Natural killer cell (primary cell): ENCODE results near the gene TPSAB1. TPM values are rescaled to one million over a fixed set of nuclear protein-coding genes. Genes with fewer than 3 reads are reported as not detected.
"Not testable (repeated sequence)": the region's sequence is repeated elsewhere in the genome, so short reads cannot be mapped to it uniquely, and the experiment has no call there.

Experiments
- ATAC-seq, 3 donors: fragments of 150-1000 bp in 2 of 3; fragments of 200-7000 bp in 1 of 3; cut with Tn5 transposase; 1 replicate in 1 of 3; 2 replicates in 2 of 3; pipeline ENCODE4 v1.10.0; 2021; ENCODE audit warnings: mild to moderate bottlenecking in 2 of 3, moderate library complexity in 2 of 3
- DNase-seq, 2 donors: peaks; one replicate each; pipeline versions ENCODE4 v3.0.0 to v3.0.0-alpha.2; 2013 to 2021; ENCODE audit warnings: mixed read lengths in 1 of 2
- H3K27ac ChIP-seq: one replicate; pipeline ENCODE4 v1.5.1; 2013; ENCODE audit warnings: mild to moderate bottlenecking, low read length
- H3K27me3 ChIP-seq: one replicate; pipeline ENCODE4 v1.6.1; 2013; ENCODE audit warnings: low read length; ENCODE audit not compliant: control insufficient read depth, insufficient read depth
- H3K36me3 ChIP-seq: one replicate; pipeline ENCODE4 v1.6.1; 2013; ENCODE audit warnings: low read length; ENCODE audit not compliant: control insufficient read depth, insufficient read depth
- H3K4me1 ChIP-seq: one replicate; pipeline ENCODE4 v1.6.1; 2013; ENCODE audit warnings: low read length; ENCODE audit not compliant: control insufficient read depth, insufficient read depth
- H3K4me3 ChIP-seq: one replicate; pipeline ENCODE4 v1.5.1; 2013; ENCODE audit warnings: low read length
- H3K9me3 ChIP-seq: one replicate; pipeline ENCODE4 v1.6.1; 2013; ENCODE audit warnings: low read length; ENCODE audit not compliant: control insufficient read depth, insufficient read depth
- H3K27ac Mint-ChIP-seq, 2 donors: one replicate each; pipeline ENCODE4 v1.8.0; 2022; ENCODE audit warnings: mild to moderate bottlenecking in 2 of 2, mixed read lengths in 2 of 2, moderate library complexity in 1 of 2
- H3K27me3 Mint-ChIP-seq, 2 donors: one replicate each; pipeline ENCODE4 v1.8.0; 2022; ENCODE audit warnings: low read depth in 2 of 2, mixed read lengths in 2 of 2
- H3K36me3 Mint-ChIP-seq: one replicate; pipeline ENCODE4 v1.8.0; 2022; ENCODE audit warnings: mixed read lengths
- H3K4me1 Mint-ChIP-seq, 2 donors: one replicate each; pipeline ENCODE4 v1.8.0; 2022; ENCODE audit warnings: mixed read lengths in 2 of 2
- H3K4me3 Mint-ChIP-seq: one replicate; pipeline ENCODE4 v1.8.0; 2022; ENCODE audit warnings: mild to moderate bottlenecking, moderate library complexity, mixed read lengths
- H3K9me3 Mint-ChIP-seq, 2 donors: one replicate each; pipeline ENCODE4 v1.8.0; 2022; ENCODE audit warnings: mixed read lengths in 2 of 2
- CTCF ChIP-seq: fragments of 200-600 bp; IDR thresholded peaks from one replicate; pipeline ENCODE4 v1.8.0; 2022; ENCODE audit warnings: antibody characterized with exemption
- WGBS: methylation state at CpG from one replicate; pipeline ENCODE4 v1.1.7; 2013; ENCODE audit warnings: missing lambda C conversion rate; ENCODE audit not compliant: insufficient coverage; 5-methylcytosine and 5-hydroxymethylcytosine counted together
- intact Hi-C: fragments of 100-400 bp; cut with micrococcal nuclease; formaldehyde crosslinking; loops from one replicate; pipeline ENCODE4 v1.14.2; 2022
- total RNA-seq, 4 donors: library from RNA; stranded (reverse); fragments of 120-200 nt in 1 of 4; gene quantifications; one replicate each; pipeline versions ENCODE4 v1.2.3 to v1.2.4, GENCODE V29; 2013 to 2022

The TPSAB1 gene
- total RNA-seq, result 10 to 100 TPM in 1 of 3 donors, under 1 TPM in 1, not detected in 1; 0.82 to 13.4 TPM
- total RNA-seq (2013), result not detected

- DNase-seq, H3K4me1 Mint-ChIP-seq, H3K27me3 ChIP-seq, H3K9me3 Mint-ChIP-seq, intact Hi-C loops, H3K4me3 ChIP-seq, H3K36me3 Mint-ChIP-seq, H3K4me3 Mint-ChIP-seq, H3K27ac Mint-ChIP-seq, H3K9me3 ChIP-seq, H3K27me3 Mint-ChIP-seq, ATAC-seq, H3K27ac ChIP-seq, H3K36me3 ChIP-seq: not testable (repeated sequence)
- 83% methylated on average over 1 of the region's 12 CpGs for WGBS
- H3K4me1 ChIP-seq, result peaks cover 15% of the 10 kb centered on the region
These were observed at the start of gene TPSAB1 for GRCh38 chr16:1240436-1240835. Gene TPSAB1 (plus strand): TSS chr16:1240705. CDS start chr16:1240939, 234 bp downstream.

DNA sequence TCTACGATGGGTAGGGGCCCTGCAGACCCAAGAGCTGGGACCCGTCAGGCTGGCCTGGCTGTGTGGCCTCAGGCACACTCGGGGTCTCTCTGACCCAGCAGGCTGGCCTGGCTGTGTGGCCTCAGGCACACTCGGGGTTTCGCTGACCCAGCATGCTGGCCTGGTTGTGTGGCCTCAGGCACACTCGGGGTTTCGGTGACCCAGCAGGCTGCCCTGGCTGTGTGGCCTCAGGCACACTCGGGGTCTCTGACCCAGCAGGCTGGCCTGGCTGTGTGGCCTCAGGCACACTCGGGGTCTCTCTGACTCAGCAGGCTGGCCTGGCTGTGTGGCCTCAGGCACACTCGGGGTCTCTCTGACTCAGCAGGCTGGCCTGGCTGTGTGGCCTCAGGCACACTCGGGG, 49.7 kb upstream of the TPSAB1 start:
- H3K27me3 Mint-ChIP-seq, ATAC-seq, H3K36me3 ChIP-seq, intact Hi-C loops, DNase-seq, H3K27ac ChIP-seq, H3K36me3 Mint-ChIP-seq, H3K27me3 ChIP-seq, H3K9me3 Mint-ChIP-seq, H3K9me3 ChIP-seq, H3K4me3 ChIP-seq, H3K4me1 ChIP-seq, H3K4me1 Mint-ChIP-seq, H3K27ac Mint-ChIP-seq, H3K4me3 Mint-ChIP-seq: not testable (repeated sequence)
- 87% methylated on average over 11 of the region's 11 CpGs for WGBS

DNA sequence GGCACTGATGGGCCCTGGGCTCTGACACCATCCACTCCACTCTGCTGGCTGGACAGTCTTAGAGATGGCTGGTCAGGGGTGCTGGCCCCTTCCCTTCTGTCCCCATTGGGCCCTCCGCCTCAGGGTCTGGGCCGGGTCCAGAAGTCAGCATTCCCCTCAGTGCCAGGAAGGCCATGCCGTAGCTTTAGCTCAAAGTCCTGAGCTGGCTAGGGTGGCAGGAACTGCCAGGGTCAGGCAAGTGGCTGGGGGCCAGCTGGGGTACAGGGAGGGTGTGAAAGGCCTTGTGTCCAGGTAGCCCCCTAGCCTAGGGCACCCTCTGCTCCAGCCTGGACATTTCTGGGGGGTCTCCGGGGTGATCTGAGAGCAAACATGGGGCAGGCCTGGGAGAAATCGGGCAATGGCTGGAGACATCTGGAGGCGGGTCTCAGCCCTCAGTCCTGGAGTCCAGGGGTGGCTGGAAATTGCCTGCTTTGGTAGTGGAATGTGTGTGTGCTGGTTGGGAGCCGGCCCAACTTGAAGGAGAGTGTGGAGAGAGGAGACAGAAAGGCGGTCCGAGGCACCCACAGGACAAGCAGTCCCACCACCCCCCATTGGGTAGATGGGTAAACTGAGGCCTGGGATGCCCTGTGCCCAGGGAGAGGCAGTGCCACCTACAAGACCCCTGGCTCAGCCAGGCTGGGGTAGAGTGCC, 48.0 kb upstream of the TPSAB1 start:
- H3K27ac ChIP-seq, result no peak overlapping the region
- no peaks in the 10 kb centered on the region for H3K4me1 Mint-ChIP-seq
- H3K9me3 Mint-ChIP-seq, result no peaks in the 10 kb centered on the region
- no peak for TF ChIP-seq CTCF
- H3K4me1 ChIP-seq, result no peaks in the 10 kb centered on the region
- H3K27me3 ChIP-seq, result no peaks in the 10 kb centered on the region
- 75% methylated on average over 6 of the region's 9 CpGs for WGBS
- ATAC-seq (no peak), DNase-seq (no peak)
- H3K4me3 ChIP-seq, result no peak overlapping the region
- no peak overlapping the region for H3K27ac Mint-ChIP-seq
- H3K9me3 ChIP-seq, result no peaks in the 10 kb centered on the region
- no peaks in the 10 kb centered on the region for H3K36me3 ChIP-seq
- H3K4me3 Mint-ChIP-seq, result no peak overlapping the region
- H3K36me3 Mint-ChIP-seq, result no peaks in the 10 kb centered on the region
- H3K27me3 Mint-ChIP-seq, result peaks cover 0 to 3% of the 10 kb centered on the region in 2 donors
- intact Hi-C loops, result no loop called here

- Histone ChIP-seq H3K36me3 (no peaks in the 10 kb centered on the region), H3K4me1 (no peaks in the 10 kb centered on the region), H3K4me3 (no peak overlapping the region), H3K9me3 (no peaks in the 10 kb centered on the region), H3K27ac (no peak overlapping the region), H3K27me3 (no peaks in the 10 kb centered on the region)
- DNase-seq (no peak), ATAC-seq (no peak)
- Mint-ChIP-seq H3K9me3 (no peaks in the 10 kb centered on the region), H3K27ac (no peak overlapping the region), H3K4me3 (no peak overlapping the region), H3K36me3 (no peaks in the 10 kb centered on the region), H3K27me3 (peaks cover 0 to 3% of the 10 kb centered on the region in 2 donors), H3K4me1 (no peaks in the 10 kb centered on the region)
- WGBS, result 74% methylated on average over 30 of the region's 30 CpGs
- intact Hi-C loops, result no loop called here
- TF ChIP-seq CTCF, result no peak
These were observed 47.2 kb upstream of the TPSAB1 start for GRCh38 chr16:1193143-1193824.
